OCI-LY1 (cell line): ENCODE results near the gene RAB11FIP4.

Experiments
- CTCF ChIP-seq: fragments of 200-600 bp; sonication (generic), shearing (Covaris generic); IDR thresholded peaks from 2 replicates; pipeline ENCODE4 v1.5.1; 2017; ENCODE audit warnings: mild to moderate bottlenecking, antibody characterized with exemption, low read length, moderate library complexity, mixed read lengths
- EZH2 ChIP-seq: fragments of 200-600 bp; sonication (generic), shearing (Covaris generic); IDR thresholded peaks from 2 replicates; pipeline ENCODE4 v1.8.0; 2017; ENCODE audit warnings: borderline replicate concordance, mixed run types, mild to moderate bottlenecking, antibody characterized with exemption, low read length, moderate library complexity, mixed read lengths

- no peak for TF ChIP-seq CTCF
- TF ChIP-seq EZH2 = no peak
Measured at GRCh38 chr17:31497431-31497830, 106.0 kb downstream of the RAB11FIP4 start.
